ENCODE results near the gene ABCC12.

Gene ABCC12

DNA sequence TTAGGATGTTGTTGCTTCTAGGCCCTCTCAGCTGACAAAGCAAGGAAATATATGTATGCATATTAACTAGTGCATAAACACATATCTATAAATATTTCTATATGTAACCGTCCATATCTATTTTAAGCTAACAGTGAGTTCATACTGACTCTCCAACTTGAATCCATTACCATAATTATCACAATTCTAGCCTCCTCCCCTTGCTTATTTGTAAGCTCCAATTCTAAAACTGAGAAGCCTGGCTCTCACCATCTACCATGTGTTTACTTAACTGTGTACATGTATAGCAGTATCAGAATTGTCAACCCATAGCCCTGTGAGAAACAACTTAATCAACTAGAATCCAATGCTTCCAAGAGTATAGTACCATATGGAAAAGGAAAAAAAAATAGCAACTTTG lies 5.1 kb downstream of the ABCC12 start:
- H3K36me3 ChIP-seq (ENCODE audit: control insufficient read depth, insufficient read depth, low read length) = no peaks in the 10 kb centered on the region
- 100% methylated on average over 1 of the region's 1 CpG for WGBS, 2 experiments (ENCODE audit: insufficient coverage in 2 of 2)
- H3K4me3 ChIP-seq (ENCODE audit: extremely low read depth, insufficient read depth, low read length, poor library complexity, severe bottlenecking) = no peak overlapping the region
- no peaks in the 10 kb centered on the region for H3K4me1 ChIP-seq (ENCODE audit: control insufficient read depth, insufficient read depth, low read length, poor library complexity, severe bottlenecking)
- no peaks in the 10 kb centered on the region for H3K9me3 ChIP-seq (ENCODE audit: control insufficient read depth, low read length)
- H3K27ac ChIP-seq (ENCODE audit: low read depth, low read length, severe bottlenecking) = no peak overlapping the region

- Histone ChIP-seq H3K4me3 (ENCODE audit: extremely low read depth, insufficient read depth, low read length, poor library complexity, severe bottlenecking) (no peak overlapping the region), H3K4me1 (ENCODE audit: control insufficient read depth, insufficient read depth, low read length, poor library complexity, severe bottlenecking) (no peaks in the 10 kb centered on the region), H3K9me3 (ENCODE audit: control insufficient read depth, low read length) (no peaks in the 10 kb centered on the region), H3K36me3 (ENCODE audit: control insufficient read depth, insufficient read depth, low read length) (no peaks in the 10 kb centered on the region), H3K27ac (ENCODE audit: low read depth, low read length, severe bottlenecking) (no peak overlapping the region)
- 95 to 100% methylated on average over 3 to 4 of the region's 4 CpGs for WGBS, 2 experiments (ENCODE audit: insufficient coverage in 2 of 2)
Measured at GRCh38 chr16:48146710-48147109, 9.1 kb downstream of the ABCC12 start.

DNA sequence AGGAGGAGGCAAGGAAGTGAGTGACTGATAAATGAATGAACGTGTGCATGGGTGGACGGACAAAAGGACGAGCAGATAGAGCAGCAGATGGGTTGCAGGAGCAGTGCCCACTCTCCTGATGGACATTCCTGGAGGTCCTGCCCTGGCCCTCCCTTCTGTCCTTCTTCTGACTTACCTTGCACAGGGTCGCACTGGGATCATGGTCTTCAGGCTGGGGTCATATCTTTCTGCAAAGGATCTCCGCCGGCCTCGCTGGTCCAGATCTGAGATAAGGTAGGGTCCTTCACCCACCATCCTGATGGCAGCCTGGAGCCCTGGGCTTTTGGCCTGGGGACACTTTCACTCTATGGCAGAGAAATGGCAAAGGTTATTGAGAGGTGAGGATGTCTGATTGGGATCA lies 9.7 kb downstream of the ABCC12 start:
- 80 to 99% methylated on average over 7 of the region's 7 CpGs for WGBS, 2 experiments (ENCODE audit: insufficient coverage in 2 of 2)
- Histone ChIP-seq H3K4me3 (ENCODE audit: extremely low read depth, insufficient read depth, low read length, poor library complexity, severe bottlenecking) (no peak overlapping the region), H3K36me3 (ENCODE audit: control insufficient read depth, insufficient read depth, low read length) (no peaks in the 10 kb centered on the region), H3K4me1 (ENCODE audit: control insufficient read depth, insufficient read depth, low read length, poor library complexity, severe bottlenecking) (no peaks in the 10 kb centered on the region), H3K27ac (ENCODE audit: low read depth, low read length, severe bottlenecking) (no peak overlapping the region), H3K9me3 (ENCODE audit: control insufficient read depth, low read length) (no peaks in the 10 kb centered on the region)

- 88 to 96% methylated on average over 9 of the region's 9 CpGs for WGBS, 2 experiments (ENCODE audit: insufficient coverage in 2 of 2)
- no peak overlapping the region for H3K27ac ChIP-seq (ENCODE audit: low read depth, low read length, severe bottlenecking)
- no peaks in the 10 kb centered on the region for H3K4me1 ChIP-seq (ENCODE audit: control insufficient read depth, insufficient read depth, low read length, poor library complexity, severe bottlenecking)
- H3K4me3 ChIP-seq (ENCODE audit: extremely low read depth, insufficient read depth, low read length, poor library complexity, severe bottlenecking) = no peak overlapping the region
- no peaks in the 10 kb centered on the region for H3K9me3 ChIP-seq (ENCODE audit: control insufficient read depth, low read length)
- H3K36me3 ChIP-seq (ENCODE audit: control insufficient read depth, insufficient read depth, low read length) = no peaks in the 10 kb centered on the region
Measured at GRCh38 chr16:48143812-48144368, 11.9 kb downstream of the ABCC12 start.

GRCh38 chr16:48140821-48141220 lies 15.0 kb downstream of the ABCC12 start:
- no peaks in the 10 kb centered on the region for H3K36me3 ChIP-seq (ENCODE audit: control insufficient read depth, insufficient read depth, low read length)
- H3K4me3 ChIP-seq (ENCODE audit: extremely low read depth, insufficient read depth, low read length, poor library complexity, severe bottlenecking) = no peak overlapping the region
- H3K4me1 ChIP-seq (ENCODE audit: control insufficient read depth, insufficient read depth, low read length, poor library complexity, severe bottlenecking) = no peaks in the 10 kb centered on the region
- WGBS, 2 experiments (ENCODE audit: insufficient coverage in 2 of 2) = 86 to 93% methylated on average over 5 to 6 of the region's 6 CpGs
- H3K9me3 ChIP-seq (ENCODE audit: control insufficient read depth, low read length) = no peaks in the 10 kb centered on the region
- no peak overlapping the region for H3K27ac ChIP-seq (ENCODE audit: low read depth, low read length, severe bottlenecking)

DNA sequence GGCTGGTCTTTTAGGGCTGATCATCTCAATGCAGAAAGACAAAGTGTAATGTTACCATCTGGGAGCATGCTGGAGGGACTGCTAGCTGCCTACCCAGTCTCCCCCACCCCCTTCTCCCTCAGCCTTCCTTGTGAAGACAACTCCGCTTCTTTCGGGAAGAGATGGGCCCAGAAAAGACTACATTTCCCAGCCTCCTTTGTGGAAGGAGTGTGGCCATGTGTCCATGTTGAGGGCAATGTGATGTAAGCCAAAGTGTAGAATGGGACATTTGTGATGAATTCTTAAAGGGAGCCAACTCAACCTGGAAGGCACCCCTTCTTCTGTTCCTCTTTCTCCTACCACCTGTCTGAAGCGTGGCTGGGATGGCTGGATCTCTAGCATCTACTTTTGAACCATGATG lies 16.3 kb downstream of the ABCC12 start:
- no peaks in the 10 kb centered on the region for H3K36me3 ChIP-seq (ENCODE audit: control insufficient read depth, insufficient read depth, low read length)
- no peak overlapping the region for H3K4me3 ChIP-seq (ENCODE audit: extremely low read depth, insufficient read depth, low read length, poor library complexity, severe bottlenecking)
- H3K27ac ChIP-seq (ENCODE audit: low read depth, low read length, severe bottlenecking) = no peak overlapping the region
- no peaks in the 10 kb centered on the region for H3K4me1 ChIP-seq (ENCODE audit: control insufficient read depth, insufficient read depth, low read length, poor library complexity, severe bottlenecking)
- 80% methylated on average over 1 of the region's 3 CpGs; no CpG with 5 or more reads in 1 of the 2 experiments for WGBS, 2 experiments (ENCODE audit: insufficient coverage in 2 of 2)
- no peaks in the 10 kb centered on the region for H3K9me3 ChIP-seq (ENCODE audit: control insufficient read depth, low read length)

DNA sequence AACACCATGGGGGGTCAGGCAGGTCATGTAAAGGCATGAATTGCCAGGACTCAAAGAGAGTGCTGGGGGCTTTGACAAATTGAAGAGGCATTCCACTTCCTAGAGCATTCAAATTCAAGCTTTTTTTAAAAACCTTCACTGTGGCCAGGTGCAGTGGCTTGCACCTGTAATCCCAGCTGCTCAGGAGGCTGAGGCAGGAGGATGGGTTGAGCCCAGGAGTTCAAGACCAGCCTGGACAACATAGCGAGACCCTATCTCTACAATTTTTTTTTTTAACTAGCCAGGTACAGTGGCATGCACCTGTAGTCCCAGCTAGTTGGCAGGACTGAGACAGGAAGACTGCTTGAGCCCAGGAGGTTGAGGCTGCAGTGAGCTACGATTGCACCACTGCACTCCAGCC lies 17.2 kb downstream of the ABCC12 start:
- Histone ChIP-seq H3K4me3 (ENCODE audit: extremely low read depth, insufficient read depth, low read length, poor library complexity, severe bottlenecking) (no peak overlapping the region), H3K9me3 (ENCODE audit: control insufficient read depth, low read length) (no peaks in the 10 kb centered on the region), H3K36me3 (ENCODE audit: control insufficient read depth, insufficient read depth, low read length) (no peaks in the 10 kb centered on the region), H3K4me1 (ENCODE audit: control insufficient read depth, insufficient read depth, low read length, poor library complexity, severe bottlenecking) (no peaks in the 10 kb centered on the region), H3K27ac (ENCODE audit: low read depth, low read length, severe bottlenecking) (no peak overlapping the region)
- 92% methylated on average over 2 of the region's 2 CpGs; no CpG with 5 or more reads in 1 of the 2 experiments for WGBS, 2 experiments (ENCODE audit: insufficient coverage in 2 of 2)

GRCh38 chr16:48137822-48138221 lies 18.0 kb downstream of the ABCC12 start:
- WGBS, 2 experiments (ENCODE audit: insufficient coverage in 2 of 2) = 91 to 100% methylated on average over 1 of the region's 3 CpGs
- H3K36me3 ChIP-seq (ENCODE audit: control insufficient read depth, insufficient read depth, low read length) = no peaks in the 10 kb centered on the region
- H3K9me3 ChIP-seq (ENCODE audit: control insufficient read depth, low read length) = no peaks in the 10 kb centered on the region

DNA sequence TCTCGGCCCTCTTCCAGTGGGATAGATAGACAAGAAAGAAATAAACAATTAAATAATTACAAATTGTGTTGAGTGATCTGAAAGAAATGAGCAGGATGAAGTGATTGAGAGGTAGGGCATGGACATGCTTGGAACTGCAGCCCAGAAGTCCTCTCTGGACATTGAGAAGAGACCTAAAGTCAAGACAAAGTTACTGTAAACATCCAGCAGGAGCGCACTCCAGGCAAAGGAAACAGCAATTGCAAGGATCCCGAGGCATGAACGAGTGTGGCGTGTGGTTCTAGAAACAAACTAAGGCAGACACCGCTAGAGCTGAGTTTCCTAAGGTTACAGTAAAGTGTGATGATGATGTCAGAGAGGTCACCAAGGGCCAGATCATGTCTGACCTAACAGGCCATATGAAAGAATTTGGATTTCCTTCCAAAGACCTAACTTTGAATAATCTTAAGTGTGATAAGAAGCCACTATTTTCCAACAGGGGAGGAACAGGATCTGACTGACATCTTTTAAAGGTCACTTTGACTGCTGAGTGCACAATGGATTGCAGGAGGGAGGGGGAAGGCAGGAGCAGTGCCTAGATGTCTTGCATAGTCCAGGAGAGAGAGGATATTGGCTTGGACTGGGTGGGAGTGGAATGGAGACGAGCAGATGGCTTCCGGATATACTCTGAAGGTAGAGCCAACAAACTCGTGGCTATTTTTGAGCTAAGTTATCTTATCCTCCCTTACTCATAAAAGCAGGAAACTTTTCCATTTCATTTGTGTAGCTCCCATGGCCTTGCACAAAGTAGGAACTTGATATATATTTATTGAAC lies 19.0 kb downstream of the ABCC12 start:
- 86 to 89% methylated on average over 5 to 6 of the region's 9 CpGs for WGBS, 2 experiments (ENCODE audit: insufficient coverage in 2 of 2)
- H3K4me3 ChIP-seq (ENCODE audit: extremely low read depth, insufficient read depth, low read length, poor library complexity, severe bottlenecking) = no peak overlapping the region
- H3K36me3 ChIP-seq (ENCODE audit: control insufficient read depth, insufficient read depth, low read length) = no peaks in the 10 kb centered on the region
- H3K4me1 ChIP-seq (ENCODE audit: control insufficient read depth, insufficient read depth, low read length, poor library complexity, severe bottlenecking) = no peaks in the 10 kb centered on the region
- H3K27ac ChIP-seq (ENCODE audit: low read depth, low read length, severe bottlenecking) = no peak overlapping the region
- H3K9me3 ChIP-seq (ENCODE audit: control insufficient read depth, low read length) = no peaks in the 10 kb centered on the region

More at GRCh38 chr16:48137822-48138221, 18.0 kb downstream of the ABCC12 start:
- no peaks in the 10 kb centered on the region for H3K4me1 ChIP-seq (ENCODE audit: control insufficient read depth, insufficient read depth, low read length, poor library complexity, severe bottlenecking)
- H3K27ac ChIP-seq (ENCODE audit: low read depth, low read length, severe bottlenecking) = no peak overlapping the region
- no peak overlapping the region for H3K4me3 ChIP-seq (ENCODE audit: extremely low read depth, insufficient read depth, low read length, poor library complexity, severe bottlenecking)

DNA sequence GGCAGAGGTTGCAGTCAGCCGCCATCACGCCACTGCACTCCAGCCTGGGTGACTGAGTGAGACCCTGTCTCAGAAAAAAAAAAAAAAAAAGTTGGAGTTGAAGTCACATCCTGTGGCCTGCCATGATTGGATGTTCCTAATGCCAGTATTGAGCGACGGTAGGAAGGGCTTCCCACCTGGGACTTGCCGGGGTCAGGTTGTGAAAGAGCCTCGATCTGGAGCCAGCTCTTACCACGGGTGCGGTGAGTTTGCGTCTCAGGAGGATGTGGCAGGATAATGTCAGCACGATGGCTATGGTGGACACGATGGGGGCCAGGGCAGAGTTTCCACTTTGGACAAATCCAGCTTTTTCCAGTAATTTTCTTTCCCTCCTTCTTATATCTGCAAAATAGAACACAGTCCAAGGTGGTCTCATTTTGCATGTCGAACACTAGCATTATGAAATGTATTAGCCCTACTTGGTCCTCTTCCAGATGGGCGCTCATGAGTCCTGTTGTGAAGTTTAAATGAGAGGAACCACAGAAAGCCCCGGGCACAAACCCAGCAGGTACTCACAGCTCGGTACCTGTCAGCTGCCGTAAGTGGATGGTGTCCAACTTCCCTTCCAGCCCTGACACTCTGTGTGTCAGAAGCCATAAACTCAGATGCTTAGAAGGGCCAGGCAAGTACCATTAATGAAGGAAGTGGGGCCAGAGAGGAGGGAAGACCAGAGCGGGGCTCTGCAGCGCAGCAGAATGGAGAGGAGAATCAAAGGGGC lies 22.2 kb downstream of the ABCC12 start:
- Histone ChIP-seq H3K9me3 (ENCODE audit: control insufficient read depth, low read length) (no peaks in the 10 kb centered on the region), H3K36me3 (ENCODE audit: control insufficient read depth, insufficient read depth, low read length) (no peaks in the 10 kb centered on the region), H3K27ac (ENCODE audit: low read depth, low read length, severe bottlenecking) (no peak overlapping the region), H3K4me1 (ENCODE audit: control insufficient read depth, insufficient read depth, low read length, poor library complexity, severe bottlenecking) (no peaks in the 10 kb centered on the region), H3K4me3 (ENCODE audit: extremely low read depth, insufficient read depth, low read length, poor library complexity, severe bottlenecking) (no peak overlapping the region)
- 94 to 95% methylated on average over 15 to 18 of the region's 18 CpGs for WGBS, 2 experiments (ENCODE audit: insufficient coverage in 2 of 2)
